ENCODE results near the gene NDUFS2.
"Not testable (repeated sequence)": the region's sequence is repeated elsewhere in the genome, so short reads cannot be mapped to it uniquely, and the experiment has no call there.

NDUFS2 gene

DNA sequence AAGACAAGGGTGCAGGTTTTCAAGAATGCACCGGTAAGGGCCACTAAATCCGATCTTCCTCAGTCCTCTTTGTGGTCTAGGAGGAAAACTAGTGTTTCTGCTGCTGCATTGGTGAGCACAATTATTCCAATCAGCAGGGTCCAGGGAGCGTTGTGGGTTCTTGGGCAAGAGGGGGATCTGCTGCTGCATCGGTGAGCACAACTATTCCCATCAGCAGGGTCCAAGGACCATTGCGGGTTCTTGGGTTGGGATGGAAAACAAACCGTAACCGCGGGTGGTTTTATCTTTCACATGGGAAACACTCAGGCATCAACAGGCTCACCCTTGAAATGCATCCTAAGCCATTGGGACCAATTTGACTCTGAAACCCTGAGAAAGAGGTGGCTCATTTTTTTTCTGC, 49.4 kb downstream of the NDUFS2 start:
- H3F3A ChIP-seq (ENCODE audit: low read depth): no peaks in the 10 kb centered on the region
- no peaks in the 10 kb centered on the region for H3K9me2 ChIP-seq (replicated peaks; ENCODE audit: low read depth, low read length)
- no peaks in the 10 kb centered on the region for H3K4me1 ChIP-seq (ENCODE audit: insufficient read depth, low read length, poor library complexity, severe bottlenecking)
- no peaks in the 10 kb centered on the region; the same call in 1 of the 2 replicates for H3K9me3 ChIP-seq (ENCODE audit: insufficient read depth, low read depth, low read length)
- no peak overlapping the region for H3K9ac ChIP-seq (ENCODE audit: low read depth, low read length, poor library complexity, severe bottlenecking)
- H2AFZ ChIP-seq (ENCODE audit: low read length): no peak overlapping the region
- no peak for TF ChIP-seq EZH2phosphoT487 (IDR thresholded peaks at IDR 0.05; ENCODE audit: borderline replicate concordance)
- TF ChIP-seq, protein P1, sequence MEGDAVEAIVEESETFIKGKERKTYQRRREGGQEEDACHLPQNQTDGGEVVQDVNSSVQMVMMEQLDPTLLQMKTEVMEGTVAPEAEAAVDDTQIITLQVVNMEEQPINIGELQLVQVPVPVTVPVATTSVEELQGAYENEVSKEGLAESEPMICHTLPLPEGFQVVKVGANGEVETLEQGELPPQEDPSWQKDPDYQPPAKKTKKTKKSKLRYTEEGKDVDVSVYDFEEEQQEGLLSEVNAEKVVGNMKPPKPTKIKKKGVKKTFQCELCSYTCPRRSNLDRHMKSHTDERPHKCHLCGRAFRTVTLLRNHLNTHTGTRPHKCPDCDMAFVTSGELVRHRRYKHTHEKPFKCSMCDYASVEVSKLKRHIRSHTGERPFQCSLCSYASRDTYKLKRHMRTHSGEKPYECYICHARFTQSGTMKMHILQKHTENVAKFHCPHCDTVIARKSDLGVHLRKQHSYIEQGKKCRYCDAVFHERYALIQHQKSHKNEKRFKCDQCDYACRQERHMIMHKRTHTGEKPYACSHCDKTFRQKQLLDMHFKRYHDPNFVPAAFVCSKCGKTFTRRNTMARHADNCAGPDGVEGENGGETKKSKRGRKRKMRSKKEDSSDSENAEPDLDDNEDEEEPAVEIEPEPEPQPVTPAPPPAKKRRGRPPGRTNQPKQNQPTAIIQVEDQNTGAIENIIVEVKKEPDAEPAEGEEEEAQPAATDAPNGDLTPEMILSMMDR (conservative IDR thresholded peaks at IDR 0.05; ENCODE audit: low read length): no peak
- H3K27me3 ChIP-seq (ENCODE audit: insufficient read depth, low read length, poor library complexity, severe bottlenecking): no peaks in the 10 kb centered on the region
- H3K79me2 ChIP-seq (ENCODE audit: insufficient read depth, low read length): no peaks in the 10 kb centered on the region
- no peak overlapping the region for H3K4me3 ChIP-seq (ENCODE audit: low read length, poor library complexity, severe bottlenecking)
- H3K36me3 ChIP-seq (ENCODE audit: insufficient read depth, low read length): no peaks in the 10 kb centered on the region
- no peaks in the 10 kb centered on the region for H4K20me1 ChIP-seq (ENCODE audit: insufficient read depth, low read length, poor library complexity, severe bottlenecking)
- H3K4me2 ChIP-seq (ENCODE audit: low read depth, low read length, poor library complexity, severe bottlenecking): no peak overlapping the region

DNA sequence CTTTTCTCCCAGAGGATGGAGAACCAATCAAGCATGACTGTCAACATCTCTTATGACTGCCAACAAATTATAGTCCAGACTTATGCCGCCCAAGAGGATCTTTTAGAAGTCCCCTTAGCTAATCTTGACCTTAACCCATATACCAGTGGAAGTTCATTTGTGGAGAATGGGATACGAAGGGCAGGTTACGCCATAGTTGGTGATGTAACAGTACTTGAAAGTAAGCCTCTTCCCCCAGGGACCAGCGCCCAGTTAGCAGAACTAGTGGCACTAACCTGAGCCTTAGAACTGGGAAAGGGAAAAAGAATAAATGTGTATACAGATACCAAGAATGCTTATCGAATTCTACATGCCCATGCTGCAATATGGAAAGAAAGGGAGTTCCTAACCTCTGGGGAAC, 53.1 kb downstream of the NDUFS2 start:
- H3F3A ChIP-seq (ENCODE audit: low read depth); H3K27me3 ChIP-seq (ENCODE audit: insufficient read depth, low read length, poor library complexity, severe bottlenecking); H3K79me2 ChIP-seq (ENCODE audit: insufficient read depth, low read length); H3K9me3 ChIP-seq (ENCODE audit: insufficient read depth, low read depth, low read length); H2AFZ ChIP-seq (ENCODE audit: low read length); H3K4me3 ChIP-seq (ENCODE audit: low read length, poor library complexity, severe bottlenecking); H3K9me2 ChIP-seq (replicated peaks; ENCODE audit: low read depth, low read length); H4K20me1 ChIP-seq (ENCODE audit: insufficient read depth, low read length, poor library complexity, severe bottlenecking); H3K9ac ChIP-seq (ENCODE audit: low read depth, low read length, poor library complexity, severe bottlenecking); H3K4me1 ChIP-seq (ENCODE audit: insufficient read depth, low read length, poor library complexity, severe bottlenecking); H3K4me2 ChIP-seq (ENCODE audit: low read depth, low read length, poor library complexity, severe bottlenecking); H3K36me3 ChIP-seq (ENCODE audit: insufficient read depth, low read length): not testable (repeated sequence)

DNA sequence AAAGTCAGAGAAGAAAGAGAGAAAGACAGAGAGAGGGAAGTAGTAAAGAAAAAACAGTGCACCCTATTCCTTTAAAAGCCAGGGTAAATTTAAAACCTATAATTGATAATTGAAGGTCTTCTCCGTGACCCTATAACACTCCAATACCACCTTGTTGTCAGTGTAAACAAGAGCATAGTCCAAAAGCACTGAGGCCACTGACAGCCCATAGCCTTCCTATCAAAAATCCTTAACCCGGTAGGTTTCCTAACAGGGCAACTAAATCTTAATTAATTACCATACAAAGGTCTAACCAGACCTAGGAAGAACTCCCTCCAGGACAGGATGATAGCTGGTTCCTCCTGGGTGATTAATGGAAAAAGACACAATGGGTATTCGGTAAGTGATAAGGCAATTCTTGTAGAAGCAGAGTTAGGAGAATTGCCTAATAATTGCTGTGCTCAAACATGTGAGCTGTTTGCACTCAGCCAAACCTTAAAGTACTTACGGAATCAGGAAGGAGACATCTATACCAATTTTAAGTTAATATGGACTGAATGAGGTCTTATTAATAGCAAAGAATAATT, 53.9 kb downstream of the NDUFS2 start:
- H4K20me1 ChIP-seq (ENCODE audit: insufficient read depth, low read length, poor library complexity, severe bottlenecking); H2AFZ ChIP-seq (ENCODE audit: low read length); H3K4me2 ChIP-seq (ENCODE audit: low read depth, low read length, poor library complexity, severe bottlenecking); H3K4me3 ChIP-seq (ENCODE audit: low read length, poor library complexity, severe bottlenecking); H3K9me2 ChIP-seq (replicated peaks; ENCODE audit: low read depth, low read length); H3K9me3 ChIP-seq (ENCODE audit: insufficient read depth, low read depth, low read length); H3K36me3 ChIP-seq (ENCODE audit: insufficient read depth, low read length); H3K79me2 ChIP-seq (ENCODE audit: insufficient read depth, low read length); H3K9ac ChIP-seq (ENCODE audit: low read depth, low read length, poor library complexity, severe bottlenecking); H3F3A ChIP-seq (ENCODE audit: low read depth); H3K4me1 ChIP-seq (ENCODE audit: insufficient read depth, low read length, poor library complexity, severe bottlenecking); H3K27me3 ChIP-seq (ENCODE audit: insufficient read depth, low read length, poor library complexity, severe bottlenecking): not testable (repeated sequence)

DNA sequence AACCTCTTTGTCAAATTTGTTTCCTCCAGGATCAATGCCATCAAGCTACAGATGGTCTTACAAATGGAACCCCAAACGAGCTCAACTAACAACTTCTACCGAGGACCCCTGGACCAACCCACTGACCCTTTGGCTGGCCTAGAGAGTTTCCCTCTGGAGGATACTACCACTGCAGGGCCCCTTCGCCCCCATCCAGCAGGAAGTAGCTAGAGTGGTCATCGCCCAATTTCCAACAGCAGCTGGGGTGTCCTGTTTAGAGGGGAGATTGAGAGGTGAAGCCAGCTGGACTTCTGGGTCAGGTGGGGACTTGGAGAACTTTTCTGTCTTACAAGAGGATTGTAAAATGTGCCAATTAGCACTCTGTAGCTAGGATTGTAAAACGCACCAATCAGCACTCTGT, 54.9 kb downstream of the NDUFS2 start:
- H3K27me3 ChIP-seq (ENCODE audit: insufficient read depth, low read length, poor library complexity, severe bottlenecking); H3F3A ChIP-seq (ENCODE audit: low read depth); H3K79me2 ChIP-seq (ENCODE audit: insufficient read depth, low read length); H3K4me2 ChIP-seq (ENCODE audit: low read depth, low read length, poor library complexity, severe bottlenecking); H3K36me3 ChIP-seq (ENCODE audit: insufficient read depth, low read length); H3K9me2 ChIP-seq (replicated peaks; ENCODE audit: low read depth, low read length); H2AFZ ChIP-seq (ENCODE audit: low read length); H3K4me1 ChIP-seq (ENCODE audit: insufficient read depth, low read length, poor library complexity, severe bottlenecking); H3K9me3 ChIP-seq (ENCODE audit: insufficient read depth, low read depth, low read length); H4K20me1 ChIP-seq (ENCODE audit: insufficient read depth, low read length, poor library complexity, severe bottlenecking); H3K9ac ChIP-seq (ENCODE audit: low read depth, low read length, poor library complexity, severe bottlenecking); H3K4me3 ChIP-seq (ENCODE audit: low read length, poor library complexity, severe bottlenecking): not testable (repeated sequence)
